ENCODE results near the gene SCYL2.
"Not testable (repeated sequence)": the region's sequence is repeated elsewhere in the genome, so short reads cannot be mapped to it uniquely, and the experiment has no call there.

GRCh38 chr12:100344351-100344750 lies 77.4 kb downstream of the SCYL2 start:
- TF ChIP-seq CTCF (tag by site-specific recombination; IDR thresholded peaks at IDR 0.05); ZBTB11 (tag by site-specific recombination; conservative IDR thresholded peaks at IDR 0.05; ENCODE audit: low read depth); ZNF624 (tag by site-specific recombination; IDR thresholded peaks at IDR 0.05); ZFP69B (tag by site-specific recombination; IDR thresholded peaks at IDR 0.05); ZEB2 (tag by site-specific recombination; IDR thresholded peaks at IDR 0.05); ZNF274 (IDR thresholded peaks at IDR 0.05; ENCODE audit: low read length); ZNF274 (tag by site-specific recombination; IDR thresholded peaks at IDR 0.05; ENCODE audit: borderline replicate concordance); ZNF707 (tag by site-specific recombination; IDR thresholded peaks at IDR 0.05); ZNF223 (tag by site-specific recombination; IDR thresholded peaks at IDR 0.05): not testable (repeated sequence)

All from HEK293 (cell line).